Measurements from ENCODE around the gene TP53I13.

GRCh38 chr17:29574732-29575510 is 6.4 kb downstream of the TP53I13 start:
- peak; percentile 33 for TF ChIP-seq POLR2A (IDR thresholded peaks at IDR 0.05)
- TF ChIP-seq CTCF (IDR thresholded peaks at IDR 0.05): peak in 3 of 4 donors; percentile 10 to 27 (median 22)

Measured in right lobe of liver (tissue), 4 donors.